MG63 (cell line): Measurements from ENCODE around the gene UCHL5. TPM values are rescaled to one million over a fixed set of nuclear protein-coding genes. Genes with fewer than 3 reads are reported as not detected.

Experiments
- DNase-seq: peaks from one replicate; pipeline ENCODE4 v3.0.0-alpha.2; 2020
- H3K27me3 ChIP-seq: fragments of 250-450 bp; sonication (Bioruptor Pico); 2 replicates; pipeline ENCODE4 v1.5.1; 2020; ENCODE audit warnings: mild to moderate bottlenecking, moderate library complexity
- H3K36me3 ChIP-seq: fragments of 250-450 bp; sonication (Bioruptor Pico); 2 replicates; pipeline ENCODE4 v1.5.1; 2020; ENCODE audit warnings: mild to moderate bottlenecking, moderate library complexity
- H3K4me3 ChIP-seq: fragments of 250-450 bp; sonication (Bioruptor Pico); 2 replicates; pipeline ENCODE4 v1.5.1; 2020; ENCODE audit warnings: mild to moderate bottlenecking, moderate library complexity
- H3K9me3 ChIP-seq: fragments of 250-450 bp; sonication (Bioruptor Pico); 2 replicates; pipeline ENCODE4 v1.5.1; 2020; ENCODE audit warnings: mild to moderate bottlenecking, moderate library complexity
- total RNA-seq: library from RNA; depleted of rRNA; stranded (reverse); fragments of >200 nt; shearing (Covaris generic); gene quantifications from 2 replicates; pipeline ENCODE4 v1.2.3, GENCODE V29; 2014; ENCODE audit warnings: low replicate concordance; rRNA removed

The UCHL5 gene
- total RNA-seq, 1 experiment from 2014 or later: 70.5 TPM

- no peak overlapping the region for H3K4me3 ChIP-seq
- H3K36me3 ChIP-seq: no peaks in the 10 kb centered on the region
- no peak for DNase-seq
- no peaks in the 10 kb centered on the region; the same call in 1 of the 2 replicates for H3K9me3 ChIP-seq
- H3K27me3 ChIP-seq: no peaks in the 10 kb centered on the region
These were observed 96.3 kb downstream of the UCHL5 start for GRCh38 chr1:192962901-192963300.

Other genes starting within 250 kb of the UCHL5 start
- 65.6 and 81.6 TPM in 2 replicates for gene RO60, start 252 bp upstream of the UCHL5 start, total RNA-seq
- gene GLRX2, start 46.1 kb upstream of the UCHL5 start, total RNA-seq: 58.9 and 161 TPM in 2 replicates
- 19.8 and 26.5 TPM in 2 replicates for gene CDC73, start 62.7 kb upstream of the UCHL5 start, total RNA-seq
- gene B3GALT2, start 127.3 kb upstream of the UCHL5 start, total RNA-seq: not detected in 2 replicates